HEK293 (cell line): ENCODE measurements around the gene NAMPT.

Experiments
- FEZF1 ChIP-seq: fragments of 450-650 bp; formaldehyde crosslinking; IDR thresholded peaks from 2 replicates; pipeline ENCODE4 v1.5.1; 2016; ENCODE audit warnings: missing biosample characterization, missing genetic modification characterization
- TSHZ1 ChIP-seq: fragments of 450-650 bp; formaldehyde crosslinking; IDR thresholded peaks from 2 replicates; pipeline ENCODE4 v1.5.1; 2016; ENCODE audit warnings: missing biosample characterization, missing genetic modification characterization, borderline replicate concordance
- ZBTB1 ChIP-seq: fragments of 450-650 bp; formaldehyde crosslinking; IDR thresholded peaks from 2 replicates; pipeline ENCODE4 v1.5.1; 2016; ENCODE audit warnings: missing biosample characterization, missing genetic modification characterization
- ZBTB20 ChIP-seq: fragments of 450-650 bp; formaldehyde crosslinking; IDR thresholded peaks from 2 replicates; pipeline ENCODE4 v1.5.1; 2016; ENCODE audit warnings: missing biosample characterization, missing genetic modification characterization
- ZFHX2 ChIP-seq: fragments of 450-650 bp; formaldehyde crosslinking; conservative IDR thresholded peaks from 2 replicates; pipeline ENCODE4 v1.5.1; 2016; ENCODE audit warnings: missing biosample characterization, missing genetic modification characterization
- ZNF18 ChIP-seq: fragments of 450-650 bp; formaldehyde crosslinking; IDR thresholded peaks from 2 replicates; pipeline ENCODE4 v1.5.1; 2016; ENCODE audit warnings: missing biosample characterization, missing genetic modification characterization
- ZNF184 ChIP-seq: fragments of 450-650 bp; IDR thresholded peaks from 2 replicates; pipeline ENCODE4 v1.5.1; 2018; ENCODE audit warnings: missing biosample characterization, mild to moderate bottlenecking, missing genetic modification characterization
- ZNF280D ChIP-seq: fragments of 450-650 bp; formaldehyde crosslinking; IDR thresholded peaks from 2 replicates; pipeline ENCODE4 v1.5.1; 2016; ENCODE audit warnings: missing biosample characterization, missing genetic modification characterization
- ZNF433 ChIP-seq: fragments of 450-650 bp; formaldehyde crosslinking; IDR thresholded peaks from 2 replicates; pipeline ENCODE4 v1.5.1; 2016; ENCODE audit warnings: missing biosample characterization, missing genetic modification characterization, low read depth
- ZNF571 ChIP-seq: fragments of 450-650 bp; formaldehyde crosslinking; IDR thresholded peaks from 2 replicates; pipeline ENCODE4 v1.5.0; 2017; ENCODE audit warnings: missing biosample characterization, missing genetic modification characterization
- ZNF580 ChIP-seq: fragments of 450-650 bp; formaldehyde crosslinking; IDR thresholded peaks from 2 replicates; pipeline ENCODE4 v1.5.1; 2016; ENCODE audit warnings: missing biosample characterization, missing genetic modification characterization
- ZNF670 ChIP-seq: fragments of 450-650 bp; formaldehyde crosslinking; IDR thresholded peaks from 2 replicates; pipeline ENCODE4 v1.5.1; 2016; ENCODE audit warnings: missing biosample characterization, missing genetic modification characterization, low read depth
- ZNF76 ChIP-seq: fragments of 450-650 bp; formaldehyde crosslinking; IDR thresholded peaks from 2 replicates; pipeline ENCODE4; 2016; ENCODE audit warnings: low read depth, missing biosample characterization, missing genetic modification characterization, borderline replicate concordance
- ZSCAN30 ChIP-seq: fragments of 450-650 bp; IDR thresholded peaks from 2 replicates; pipeline ENCODE4 v1.5.1; 2018; ENCODE audit warnings: missing biosample characterization, mild to moderate bottlenecking, missing genetic modification characterization, moderate library complexity
- ZSCAN4 ChIP-seq: fragments of 450-650 bp; formaldehyde crosslinking; IDR thresholded peaks from 2 replicates; pipeline ENCODE4 v1.5.1; 2017; ENCODE audit warnings: missing biosample characterization, missing genetic modification characterization
- ZSCAN5A ChIP-seq: fragments of 450-650 bp; formaldehyde crosslinking; IDR thresholded peaks from 2 replicates; pipeline ENCODE4 v1.5.1; 2016; ENCODE audit warnings: missing biosample characterization, missing genetic modification characterization
- TF ChIP-seq, protein P1 (sequence below): fragments of 450-650 bp; formaldehyde crosslinking; IDR thresholded peaks from 2 replicates; pipeline ENCODE4 v1.5.1; 2016; ENCODE audit warnings: missing biosample characterization, missing genetic modification characterization
- TF ChIP-seq, protein P2 (sequence below): fragments of 450-650 bp; formaldehyde crosslinking; IDR thresholded peaks from 2 replicates; pipeline ENCODE4 v1.5.1; 2016; ENCODE audit warnings: missing biosample characterization, missing genetic modification characterization
- TF ChIP-seq, protein P3 (sequence below): fragments of 450-650 bp; formaldehyde crosslinking; IDR thresholded peaks from 2 replicates; pipeline ENCODE4 v1.5.1; 2017; ENCODE audit warnings: missing biosample characterization, missing genetic modification characterization

The NAMPT gene

GRCh38 chr7:106285051-106285854 is 470 bp upstream of the NAMPT start (continued):
- TF ChIP-seq, protein P1, sequence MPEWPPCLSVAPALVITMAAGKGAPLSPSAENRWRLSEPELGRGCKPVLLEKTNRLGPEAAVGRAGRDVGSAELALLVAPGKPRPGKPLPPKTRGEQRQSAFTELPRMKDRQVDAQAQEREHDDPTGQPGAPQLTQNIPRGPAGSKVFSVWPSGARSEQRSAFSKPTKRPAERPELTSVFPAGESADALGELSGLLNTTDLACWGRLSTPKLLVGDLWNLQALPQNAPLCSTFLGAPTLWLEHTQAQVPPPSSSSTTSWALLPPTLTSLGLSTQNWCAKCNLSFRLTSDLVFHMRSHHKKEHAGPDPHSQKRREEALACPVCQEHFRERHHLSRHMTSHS = no peak
- TF ChIP-seq ZNF670 (tag by site-specific recombination) (no peak), ZNF571 (no peak), ZSCAN5A (tag by site-specific recombination) (no peak), ZFHX2 (tag by site-specific recombination) (peak; percentile 61; the same call in 1 of the 2 replicates), ZNF580 (tag by site-specific recombination) (no peak), ZNF76 (tag by site-specific recombination) (peak; percentile 67; the same call in 1 of the 2 replicates), ZNF280D (tag by site-specific recombination) (no peak), ZBTB20 (tag by site-specific recombination) (peak; percentile 87), ZNF184 (tag by site-specific recombination) (no peak), ZSCAN4 (tag by site-specific recombination) (no peak), ZBTB1 (tag by site-specific recombination) (no peak), ZNF18 (tag by site-specific recombination) (no peak), TSHZ1 (tag by site-specific recombination) (no peak), FEZF1 (no peak), ZNF433 (tag by site-specific recombination) (no peak), ZSCAN30 (no peak; the same call in 1 of the 2 replicates)
- TF ChIP-seq, protein P2, sequence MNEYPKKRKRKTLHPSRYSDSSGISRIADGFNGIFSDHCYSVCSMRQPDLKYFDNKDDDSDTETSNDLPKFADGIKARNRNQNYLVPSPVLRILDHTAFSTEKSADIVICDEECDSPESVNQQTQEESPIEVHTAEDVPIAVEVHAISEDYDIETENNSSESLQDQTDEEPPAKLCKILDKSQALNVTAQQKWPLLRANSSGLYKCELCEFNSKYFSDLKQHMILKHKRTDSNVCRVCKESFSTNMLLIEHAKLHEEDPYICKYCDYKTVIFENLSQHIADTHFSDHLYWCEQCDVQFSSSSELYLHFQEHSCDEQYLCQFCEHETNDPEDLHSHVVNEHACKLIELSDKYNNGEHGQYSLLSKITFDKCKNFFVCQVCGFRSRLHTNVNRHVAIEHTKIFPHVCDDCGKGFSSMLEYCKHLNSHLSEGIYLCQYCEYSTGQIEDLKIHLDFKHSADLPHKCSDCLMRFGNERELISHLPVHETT (tag by site-specific recombination) = no peak
- TF ChIP-seq, protein P3, sequence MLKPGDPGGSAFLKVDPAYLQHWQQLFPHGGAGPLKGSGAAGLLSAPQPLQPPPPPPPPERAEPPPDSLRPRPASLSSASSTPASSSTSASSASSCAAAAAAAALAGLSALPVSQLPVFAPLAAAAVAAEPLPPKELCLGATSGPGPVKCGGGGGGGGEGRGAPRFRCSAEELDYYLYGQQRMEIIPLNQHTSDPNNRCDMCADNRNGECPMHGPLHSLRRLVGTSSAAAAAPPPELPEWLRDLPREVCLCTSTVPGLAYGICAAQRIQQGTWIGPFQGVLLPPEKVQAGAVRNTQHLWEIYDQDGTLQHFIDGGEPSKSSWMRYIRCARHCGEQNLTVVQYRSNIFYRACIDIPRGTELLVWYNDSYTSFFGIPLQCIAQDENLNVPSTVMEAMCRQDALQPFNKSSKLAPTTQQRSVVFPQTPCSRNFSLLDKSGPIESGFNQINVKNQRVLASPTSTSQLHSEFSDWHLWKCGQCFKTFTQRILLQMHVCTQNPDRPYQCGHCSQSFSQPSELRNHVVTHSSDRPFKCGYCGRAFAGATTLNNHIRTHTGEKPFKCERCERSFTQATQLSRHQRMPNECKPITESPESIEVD (tag by site-specific recombination) = no peak
